Loucy (cell line): ENCODE results near the gene FBXO42.

Experiments used
- H2AFZ ChIP-seq: fragments of 200-600 bp; sonication (generic); 2 replicates; pipeline ENCODE4 v1.6.0; 2016; ENCODE audit warnings: antibody characterized with exemption, mild to moderate bottlenecking, low read length, moderate library complexity
- H3F3A ChIP-seq: fragments of 200-600 bp; 2 replicates; pipeline ENCODE4 v1.6.0; 2016; ENCODE audit warnings: antibody characterized with exemption, low read depth, mild to moderate bottlenecking
- H3K27me3 ChIP-seq: fragments of 200-600 bp; sonication (generic); 2 replicates; pipeline ENCODE4 v1.6.1; 2014; ENCODE audit warnings: low read length, mild to moderate bottlenecking; ENCODE audit not compliant: insufficient read depth, poor library complexity, severe bottlenecking
- H3K36me3 ChIP-seq: fragments of 200-600 bp; sonication (generic); 2 replicates; pipeline ENCODE4 v1.6.1; 2016; ENCODE audit warnings: low read length; ENCODE audit not compliant: insufficient read depth
- H3K4me1 ChIP-seq: fragments of 200-600 bp; sonication (generic); 2 replicates; pipeline ENCODE4 v1.5.1; 2014; ENCODE audit warnings: low read length, mild to moderate bottlenecking; ENCODE audit not compliant: insufficient read depth, poor library complexity, severe bottlenecking
- H3K4me2 ChIP-seq: fragments of 200-600 bp; sonication (generic); 2 replicates; pipeline ENCODE4 v1.6.0; 2014; ENCODE audit warnings: antibody characterized with exemption, low read length, low read depth, mild to moderate bottlenecking; ENCODE audit not compliant: poor library complexity, severe bottlenecking
- H3K4me3 ChIP-seq: fragments of 200-600 bp; sonication (generic); 2 replicates; pipeline ENCODE4 v1.5.1; 2014; ENCODE audit warnings: low read length, mild to moderate bottlenecking, mixed read lengths; ENCODE audit not compliant: poor library complexity, severe bottlenecking
- H3K79me2 ChIP-seq: fragments of 200-600 bp; sonication (generic); 2 replicates; pipeline ENCODE4 v1.6.1; 2014; ENCODE audit warnings: low read length; ENCODE audit not compliant: insufficient read depth
- H3K9ac ChIP-seq: fragments of 200-600 bp; sonication (generic); 2 replicates; pipeline ENCODE4 v1.6.0; 2014; ENCODE audit warnings: mild to moderate bottlenecking, low read depth, low read length, moderate library complexity; ENCODE audit not compliant: poor library complexity, severe bottlenecking
- H3K9me2 ChIP-seq: fragments of 200-600 bp; sonication (generic); replicated peaks from 2 replicates; pipeline ENCODE4 v1.6.1; 2016; ENCODE audit warnings: low read depth, low read length, mixed read lengths
- H3K9me3 ChIP-seq: fragments of 200-600 bp; sonication (generic); 2 replicates; pipeline ENCODE4 v1.6.1; 2014; ENCODE audit warnings: mild to moderate bottlenecking, antibody characterized with exemption, low read length, low read depth; ENCODE audit not compliant: insufficient read depth
- H4K20me1 ChIP-seq: fragments of 200-600 bp; sonication (generic); 2 replicates; pipeline ENCODE4 v1.6.0; 2014; ENCODE audit warnings: antibody characterized with exemption, low read length, mild to moderate bottlenecking; ENCODE audit not compliant: insufficient read depth, poor library complexity, severe bottlenecking
- EZH2phosphoT487 ChIP-seq: fragments of 200-600 bp; IDR thresholded peaks from 2 replicates; pipeline ENCODE4 v1.6.1; 2018; ENCODE audit warnings: antibody characterized with exemption, mild to moderate bottlenecking, moderate library complexity, borderline replicate concordance
- TF ChIP-seq, protein P1 (sequence below): fragments of 200-600 bp; sonication (generic); conservative IDR thresholded peaks from 2 replicates; pipeline ENCODE4 v1.5.1; 2014; ENCODE audit warnings: mild to moderate bottlenecking, antibody characterized with exemption, low read length

The FBXO42 gene

DNA sequence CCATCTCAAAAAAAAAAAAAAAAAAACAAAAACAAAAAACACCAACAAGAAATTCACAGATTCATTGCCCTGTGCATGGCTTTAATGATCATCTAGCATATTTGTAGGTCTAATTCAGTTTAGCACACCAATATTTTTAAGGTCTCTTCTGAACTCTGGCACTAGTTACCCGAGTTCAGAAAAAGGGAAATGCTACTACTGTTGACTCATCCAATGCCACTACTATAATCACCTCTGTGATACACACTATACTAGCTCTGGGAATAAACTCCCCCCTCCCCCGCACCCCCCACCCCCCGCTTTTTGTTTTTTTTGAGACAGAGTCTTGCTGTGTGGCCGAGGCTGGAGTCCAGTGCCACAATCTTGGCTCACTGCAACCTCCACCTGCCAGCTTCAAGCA is 55.6 kb downstream of the FBXO42 start:
- TF ChIP-seq, protein P1, sequence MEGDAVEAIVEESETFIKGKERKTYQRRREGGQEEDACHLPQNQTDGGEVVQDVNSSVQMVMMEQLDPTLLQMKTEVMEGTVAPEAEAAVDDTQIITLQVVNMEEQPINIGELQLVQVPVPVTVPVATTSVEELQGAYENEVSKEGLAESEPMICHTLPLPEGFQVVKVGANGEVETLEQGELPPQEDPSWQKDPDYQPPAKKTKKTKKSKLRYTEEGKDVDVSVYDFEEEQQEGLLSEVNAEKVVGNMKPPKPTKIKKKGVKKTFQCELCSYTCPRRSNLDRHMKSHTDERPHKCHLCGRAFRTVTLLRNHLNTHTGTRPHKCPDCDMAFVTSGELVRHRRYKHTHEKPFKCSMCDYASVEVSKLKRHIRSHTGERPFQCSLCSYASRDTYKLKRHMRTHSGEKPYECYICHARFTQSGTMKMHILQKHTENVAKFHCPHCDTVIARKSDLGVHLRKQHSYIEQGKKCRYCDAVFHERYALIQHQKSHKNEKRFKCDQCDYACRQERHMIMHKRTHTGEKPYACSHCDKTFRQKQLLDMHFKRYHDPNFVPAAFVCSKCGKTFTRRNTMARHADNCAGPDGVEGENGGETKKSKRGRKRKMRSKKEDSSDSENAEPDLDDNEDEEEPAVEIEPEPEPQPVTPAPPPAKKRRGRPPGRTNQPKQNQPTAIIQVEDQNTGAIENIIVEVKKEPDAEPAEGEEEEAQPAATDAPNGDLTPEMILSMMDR = no peak
- no peak for TF ChIP-seq EZH2phosphoT487
- no peaks in the 10 kb centered on the region for H3K4me1 ChIP-seq
- H3K9ac ChIP-seq = no peak overlapping the region
- H2AFZ ChIP-seq = no peak overlapping the region
- no peak overlapping the region for H3K4me2 ChIP-seq
- no peak overlapping the region for H3K4me3 ChIP-seq
- no peaks in the 10 kb centered on the region for H3F3A ChIP-seq
- no peaks in the 10 kb centered on the region for H3K27me3 ChIP-seq
- H3K36me3 ChIP-seq = peaks cover 64% of the 10 kb centered on the region; the same call in 1 of the 2 replicates
- no peaks in the 10 kb centered on the region for H3K79me2 ChIP-seq
- H4K20me1 ChIP-seq = no peaks in the 10 kb centered on the region
- H3K9me2 ChIP-seq = no peaks in the 10 kb centered on the region
- H3K9me3 ChIP-seq = no peaks in the 10 kb centered on the region

DNA sequence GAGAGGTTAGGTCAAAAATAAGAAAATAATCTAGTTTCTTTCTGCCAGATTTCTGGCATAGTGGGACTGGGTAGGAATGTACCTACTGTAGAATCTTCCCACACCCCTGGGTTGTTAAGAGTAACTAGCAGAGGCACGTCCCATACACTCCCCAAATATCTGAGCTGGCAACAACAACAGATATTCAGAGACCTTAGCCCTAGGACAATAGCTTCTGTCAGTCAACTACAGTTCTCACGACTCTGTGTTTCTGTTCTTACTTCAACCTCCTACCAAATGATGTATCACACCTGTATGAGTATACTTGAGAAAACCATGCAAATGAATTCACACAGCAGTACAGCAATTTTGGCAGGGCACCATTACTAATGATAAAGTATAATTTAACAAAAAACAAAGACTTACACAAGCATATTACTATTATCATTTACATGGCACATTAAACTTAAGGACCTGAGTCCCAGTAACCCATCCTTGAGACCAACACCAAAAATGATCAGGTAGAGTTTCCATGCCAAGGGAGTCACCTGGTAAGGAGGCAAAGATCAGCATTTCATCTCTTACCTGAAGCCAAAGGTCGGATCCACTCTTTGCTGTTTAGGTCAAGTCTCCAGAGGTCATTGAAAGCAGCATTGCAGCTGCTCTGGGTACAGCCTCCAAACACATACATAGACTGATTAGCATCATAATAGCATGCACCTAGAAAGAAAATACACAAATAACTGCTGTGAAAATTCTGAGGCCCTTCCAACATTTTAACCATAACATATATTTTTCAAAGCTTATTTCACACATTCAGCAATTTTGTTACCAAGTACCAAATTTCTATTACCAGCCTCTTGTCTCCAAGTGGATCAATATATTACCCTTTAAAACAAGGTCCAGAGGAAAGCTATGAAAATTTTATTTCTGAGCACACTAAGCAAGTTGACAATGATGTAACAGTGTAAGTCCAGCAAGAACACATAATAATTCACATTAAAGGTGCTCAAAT is 57.8 kb downstream of the FBXO42 start:
- Histone ChIP-seq H3K36me3 (peaks cover 60% of the 10 kb centered on the region; the same call in 1 of the 2 replicates), H2AFZ (no peak overlapping the region), H3K9ac (no peak overlapping the region), H3K9me3 (no peaks in the 10 kb centered on the region), H3K79me2 (no peaks in the 10 kb centered on the region), H3K4me3 (no peak overlapping the region), H3K9me2 (no peaks in the 10 kb centered on the region), H3F3A (no peaks in the 10 kb centered on the region), H4K20me1 (no peaks in the 10 kb centered on the region), H3K4me2 (no peak overlapping the region), H3K27me3 (no peaks in the 10 kb centered on the region), H3K4me1 (no peaks in the 10 kb centered on the region)
- TF ChIP-seq, protein P1 = no peak
- TF ChIP-seq EZH2phosphoT487 = no peak

DNA sequence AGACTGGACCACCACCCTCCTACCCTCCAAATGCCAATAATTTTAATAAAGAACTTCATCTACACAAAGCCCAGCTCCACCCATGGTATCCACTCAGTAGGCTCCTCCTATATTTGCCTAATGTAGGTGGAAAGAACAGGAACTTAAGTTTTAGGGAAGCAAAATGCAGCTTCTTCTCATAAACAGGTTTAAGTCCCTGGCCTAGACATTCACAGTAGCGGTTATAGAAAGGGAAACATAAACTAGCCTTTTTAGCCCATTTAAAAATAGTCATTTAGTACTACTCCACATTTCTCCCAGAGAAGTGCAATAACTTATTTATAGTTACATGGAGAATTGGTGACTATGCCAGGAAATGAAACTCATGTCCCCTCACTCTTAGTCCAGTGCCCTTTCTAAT is 58.7 kb downstream of the FBXO42 start:
- Histone ChIP-seq H4K20me1 (no peaks in the 10 kb centered on the region), H3K4me3 (no peak overlapping the region), H3F3A (no peaks in the 10 kb centered on the region), H3K9me3 (no peaks in the 10 kb centered on the region), H2AFZ (no peak overlapping the region), H3K79me2 (no peaks in the 10 kb centered on the region), H3K9ac (no peak overlapping the region), H3K4me2 (no peak overlapping the region), H3K27me3 (no peaks in the 10 kb centered on the region), H3K9me2 (no peaks in the 10 kb centered on the region), H3K4me1 (no peaks in the 10 kb centered on the region), H3K36me3 (peaks cover 66% of the 10 kb centered on the region; the same call in 1 of the 2 replicates)
- TF ChIP-seq, protein P1 = no peak
- no peak for TF ChIP-seq EZH2phosphoT487
